KG1 (cell line): Measurements from ENCODE around the gene AGRN.
"Not testable (repeated sequence)": the region's sequence is repeated elsewhere in the genome, so short reads cannot be mapped to it uniquely, and the experiment has no call there.

Source experiments
- DNase-seq: peaks from one replicate; lab custom pipeline; 2025; lab: John Stamatoyannopoulos, UW

AGRN gene

GRCh38 chr1:1092149-1092855 lies 72.4 kb downstream of the AGRN start:
- DNase-seq, result no peak

GRCh38 chr1:1092894-1093609 lies 73.1 kb downstream of the AGRN start:
- no peak for DNase-seq

DNA sequence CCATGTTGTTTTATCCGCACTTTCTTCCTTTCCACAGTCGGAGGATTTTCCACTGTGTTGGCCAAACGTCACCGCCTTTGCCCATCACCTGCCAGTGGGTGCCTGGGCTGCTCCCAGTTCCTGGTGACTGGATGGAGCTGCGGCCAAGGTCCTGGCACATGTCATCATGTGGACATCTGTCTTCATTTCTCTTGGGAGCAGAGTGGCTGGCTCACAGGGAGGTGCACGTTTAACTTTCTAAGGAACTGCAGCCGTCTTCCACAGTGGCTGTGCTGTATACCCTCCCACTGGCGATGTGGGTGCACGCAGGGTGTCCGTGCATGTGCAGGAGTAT lies 73.7 kb downstream of the AGRN start:
- DNase-seq, result no peak

GRCh38 chr1:1094981-1095380 lies 75.1 kb downstream of the AGRN start:
- DNase-seq, result no peak

DNA sequence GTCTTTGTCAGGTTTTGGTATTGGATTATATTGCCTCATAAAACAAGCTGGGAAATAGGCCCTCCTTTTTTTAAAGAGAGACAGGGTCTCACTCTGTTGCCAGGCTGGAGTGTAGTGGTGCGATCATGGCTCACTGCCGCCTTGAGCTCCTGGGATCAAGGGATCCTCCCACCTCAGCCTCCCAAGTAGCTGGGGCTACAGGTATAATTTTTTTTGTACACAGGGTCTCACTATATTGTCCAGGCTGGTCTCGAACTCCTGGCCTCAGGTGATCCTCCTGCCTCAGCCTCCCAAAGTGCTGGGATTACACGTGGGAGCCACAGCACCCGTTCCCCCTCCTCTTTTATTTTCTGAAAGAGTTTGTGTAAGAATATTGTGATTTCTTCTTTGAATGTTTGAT lies 76.2 kb downstream of the AGRN start:
- not testable (repeated sequence) for DNase-seq

DNA sequence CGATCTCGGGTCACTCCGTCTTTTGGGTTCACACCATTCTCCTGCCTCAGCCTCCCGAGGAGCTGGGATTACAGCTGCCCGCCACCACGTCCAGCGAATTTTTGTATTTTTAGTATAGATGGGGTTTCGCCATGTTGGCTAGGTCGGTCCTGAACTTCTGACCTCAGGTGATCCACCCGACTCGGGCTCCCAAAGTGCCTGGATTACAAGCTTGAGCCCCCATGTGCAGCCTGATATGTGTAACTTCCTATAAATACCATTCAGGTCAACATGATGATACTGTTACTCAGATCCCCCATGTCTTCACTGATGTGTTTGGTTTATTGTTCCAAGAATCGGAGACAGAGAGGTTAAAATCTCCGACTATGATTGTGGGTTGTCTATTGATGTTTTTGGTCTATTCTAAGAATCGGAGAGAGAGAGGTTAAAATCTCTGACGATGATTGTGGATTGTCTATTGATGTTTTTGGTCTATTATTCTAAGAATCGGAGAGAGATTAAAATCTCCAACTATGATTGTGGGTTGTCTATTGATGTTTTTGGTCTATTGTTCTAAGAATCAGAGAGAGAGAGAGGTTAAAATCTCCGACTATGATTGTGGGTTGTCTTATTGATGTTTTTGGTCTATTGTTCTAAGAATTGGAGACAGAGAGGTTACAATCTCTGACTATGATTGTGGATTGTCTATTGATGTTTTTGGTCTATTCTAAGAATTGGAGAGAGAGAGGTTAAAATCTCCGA lies 78.9 kb downstream of the AGRN start:
- DNase-seq, result no peak

GRCh38 chr1:1099506-1100183 lies 79.7 kb downstream of the AGRN start:
- DNase-seq, result no peak

GRCh38 chr1:1100296-1100695 lies 80.4 kb downstream of the AGRN start:
- DNase-seq, result no peak

DNA sequence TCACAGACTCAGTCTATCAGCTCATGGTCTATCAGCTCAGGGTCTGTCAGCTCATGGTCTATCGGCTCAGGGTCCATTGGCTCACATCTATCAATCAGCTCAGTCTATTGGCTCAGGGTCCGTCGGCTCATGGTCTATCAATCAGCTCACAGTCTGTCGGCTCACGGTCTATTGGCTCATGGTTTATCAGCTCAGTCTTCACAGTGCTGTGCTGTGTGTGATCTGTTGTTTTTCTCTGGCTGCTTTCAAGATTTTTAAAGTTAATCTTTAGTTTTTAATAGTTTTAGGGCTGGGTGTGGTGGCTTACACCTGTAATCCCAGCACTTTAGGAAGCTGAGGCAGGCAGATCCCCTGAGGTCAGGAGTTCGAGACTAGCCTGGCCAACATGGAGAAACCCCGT lies 81.6 kb downstream of the AGRN start:
- no peak for DNase-seq

- DNase-seq, result not testable (repeated sequence)
Observed at GRCh38 chr1:1104152-1104551, 84.2 kb downstream of the AGRN start.
